ENCODE data around the gene TFEC. TPM values are rescaled to one million over a fixed set of nuclear protein-coding genes. Genes with fewer than 3 reads are reported as not detected.

TFEC gene
- total RNA-seq, 4 donors from 2014 or later, result 1.5 to 6.1 (median 3.5) TPM

- no peaks in the 10 kb centered on the region for H3K9me3 ChIP-seq
- H3K36me3 ChIP-seq, result no peaks in the 10 kb centered on the region
- intact Hi-C loops (cut with DNase I), result no loop called here
- H3K27ac ChIP-seq (replicated peaks in 1 of 4), result no peak overlapping the region
- H3K27me3 ChIP-seq, result no peaks in the 10 kb centered on the region
- DNase-seq (ENCODE audit: extremely low spot score), result no peak
- WGBS, result 86% methylated on average over 3 of the region's 3 CpGs
- no peak for TF ChIP-seq POLR2A (IDR thresholded peaks at IDR 0.05; ENCODE audit: low read depth)
- no peak for TF ChIP-seq POLR2AphosphoS5 (IDR thresholded peaks at IDR 0.05)
- TF ChIP-seq EP300 (IDR thresholded peaks at IDR 0.05), result no peak
- TF ChIP-seq CTCF (IDR thresholded peaks at IDR 0.05), result no peak
- H3K4me1 ChIP-seq, result no peaks in the 10 kb centered on the region
- H3K4me3 ChIP-seq, result no peak overlapping the region
Observed at GRCh38 chr7:115973406-115973805, 57.2 kb downstream of the TFEC start.

- Histone ChIP-seq H3K4me3 (no peak overlapping the region), H3K9me3 (no peaks in the 10 kb centered on the region), H3K27ac (replicated peaks in 1 of 4) (no peak overlapping the region), H3K4me1 (no peaks in the 10 kb centered on the region), H3K36me3 (no peaks in the 10 kb centered on the region), H3K27me3 (no peaks in the 10 kb centered on the region)
- intact Hi-C loops (cut with DNase I), result no loop called here
- no peak for DNase-seq (ENCODE audit: extremely low spot score)
- TF ChIP-seq POLR2A (IDR thresholded peaks at IDR 0.05; ENCODE audit: low read depth), result no peak
- TF ChIP-seq POLR2AphosphoS5 (IDR thresholded peaks at IDR 0.05), result no peak
- no peak for TF ChIP-seq CTCF (IDR thresholded peaks at IDR 0.05)
- no peak for TF ChIP-seq EP300 (IDR thresholded peaks at IDR 0.05)
Observed at GRCh38 chr7:115971506-115971905, 59.1 kb downstream of the TFEC start.

GRCh38 chr7:115968596-115968995 is 62.0 kb downstream of the TFEC start:
- 87% methylated on average over 1 of the region's 1 CpG for WGBS
- Histone ChIP-seq H3K4me3 (no peak overlapping the region), H3K27ac (replicated peaks in 1 of 4) (no peak overlapping the region), H3K27me3 (no peaks in the 10 kb centered on the region), H3K9me3 (no peaks in the 10 kb centered on the region), H3K36me3 (no peaks in the 10 kb centered on the region), H3K4me1 (no peaks in the 10 kb centered on the region)
- TF ChIP-seq EP300 (IDR thresholded peaks at IDR 0.05) (no peak), POLR2A (IDR thresholded peaks at IDR 0.05; ENCODE audit: low read depth) (no peak), CTCF (IDR thresholded peaks at IDR 0.05) (no peak), POLR2AphosphoS5 (IDR thresholded peaks at IDR 0.05) (no peak)
- intact Hi-C loops (cut with DNase I), result no loop called here
- DNase-seq (ENCODE audit: extremely low spot score), result no peak

GRCh38 chr7:115968171-115968570 is 62.4 kb downstream of the TFEC start:
- Histone ChIP-seq H3K4me1 (no peaks in the 10 kb centered on the region), H3K36me3 (no peaks in the 10 kb centered on the region), H3K4me3 (no peak overlapping the region), H3K27ac (replicated peaks in 1 of 4) (no peak overlapping the region), H3K9me3 (no peaks in the 10 kb centered on the region), H3K27me3 (no peaks in the 10 kb centered on the region)
- 62% methylated on average over 1 of the region's 1 CpG for WGBS
- DNase-seq (ENCODE audit: extremely low spot score), result no peak
- TF ChIP-seq EP300 (IDR thresholded peaks at IDR 0.05) (no peak), POLR2A (IDR thresholded peaks at IDR 0.05; ENCODE audit: low read depth) (no peak), POLR2AphosphoS5 (IDR thresholded peaks at IDR 0.05) (no peak)
- intact Hi-C loops (cut with DNase I), result no loop called here

GRCh38 chr7:115965796-115966475 is 64.6 kb downstream of the TFEC start:
- Histone ChIP-seq H3K4me1 (no peaks in the 10 kb centered on the region), H3K27ac (replicated peaks in 1 of 4) (no peak overlapping the region), H3K27me3 (no peaks in the 10 kb centered on the region), H3K4me3 (no peak overlapping the region), H3K36me3 (no peaks in the 10 kb centered on the region), H3K9me3 (no peaks in the 10 kb centered on the region)
- WGBS, result 63% methylated on average over 5 of the region's 5 CpGs
- intact Hi-C loops (cut with DNase I), result no loop called here
- DNase-seq (ENCODE audit: extremely low spot score), result no peak
- no peak for TF ChIP-seq EP300 (IDR thresholded peaks at IDR 0.05)
- TF ChIP-seq POLR2AphosphoS5 (IDR thresholded peaks at IDR 0.05), result no peak
- no peak for TF ChIP-seq CTCF (IDR thresholded peaks at IDR 0.05)
- TF ChIP-seq POLR2A (IDR thresholded peaks at IDR 0.05; ENCODE audit: low read depth), result no peak

All from esophagus muscularis mucosa (tissue), 4 donors.